Measurements from ENCODE around the gene PLK5.
"Not testable (repeated sequence)": the region's sequence is repeated elsewhere in the genome, so short reads cannot be mapped to it uniquely, and the experiment has no call there.

PLK5 gene

DNA sequence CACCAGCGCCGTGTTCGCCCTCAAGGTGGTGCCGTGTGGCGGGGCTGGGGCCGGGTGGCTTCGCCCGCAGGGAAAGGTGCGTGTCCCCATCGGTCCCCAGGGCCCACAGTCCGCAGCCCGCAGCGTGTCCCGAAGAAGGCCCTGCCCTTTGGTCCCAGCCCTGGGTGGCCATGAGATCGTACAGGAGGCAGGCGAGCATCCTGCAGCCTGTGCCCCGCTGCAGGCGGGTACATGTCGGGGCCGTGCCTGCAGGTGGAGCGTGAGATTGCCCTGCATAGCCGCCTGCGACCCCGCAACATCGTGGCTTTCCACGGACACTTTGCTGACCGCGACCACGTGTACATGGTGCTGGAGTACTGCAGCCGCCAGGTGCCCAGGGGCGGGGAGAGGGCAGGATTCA is 1.5 kb downstream of the PLK5 start:
- no peak for DNase-seq (ENCODE audit: low read depth, low spot score)

DNA sequence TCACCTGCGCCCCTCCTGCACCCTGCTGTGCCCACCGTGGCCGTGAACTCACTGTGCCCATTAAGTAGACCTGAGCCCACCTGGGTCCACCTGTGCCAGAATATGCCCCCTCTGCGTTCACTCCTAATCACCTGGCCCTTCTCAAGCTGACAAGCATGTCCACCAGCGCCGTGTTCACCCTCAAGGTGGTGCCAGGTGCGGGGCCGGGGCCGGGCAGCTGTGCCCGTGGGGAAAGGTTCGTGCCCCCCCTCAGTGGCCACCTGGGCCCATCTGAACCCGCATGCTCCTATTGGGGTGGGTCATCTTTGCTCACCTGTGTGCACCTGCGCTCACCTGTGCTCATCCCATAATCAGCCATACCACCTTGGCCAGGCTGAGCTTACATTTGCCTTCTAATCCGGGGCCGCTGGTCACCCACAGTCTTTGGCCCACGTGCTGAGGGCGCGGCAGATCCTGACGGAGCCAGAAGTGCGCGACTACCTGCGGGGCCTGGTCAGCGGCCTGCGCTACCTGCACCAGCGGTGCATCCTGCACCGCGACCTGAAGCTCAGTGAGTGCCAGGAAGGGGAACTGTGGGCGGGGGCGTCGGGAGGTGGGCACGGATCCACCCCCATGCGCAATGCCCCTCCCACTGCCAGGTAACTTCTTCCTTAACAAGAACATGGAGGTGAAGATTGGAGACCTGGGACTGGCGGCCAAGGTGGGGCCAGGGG is 2.3 kb downstream of the PLK5 start:
- no peak for DNase-seq (ENCODE audit: low read depth, low spot score)

GRCh38 chr19:1526979-1527649 is 3.2 kb downstream of the PLK5 start:
- DNase-seq (ENCODE audit: low read depth, low spot score): no peak

DNA sequence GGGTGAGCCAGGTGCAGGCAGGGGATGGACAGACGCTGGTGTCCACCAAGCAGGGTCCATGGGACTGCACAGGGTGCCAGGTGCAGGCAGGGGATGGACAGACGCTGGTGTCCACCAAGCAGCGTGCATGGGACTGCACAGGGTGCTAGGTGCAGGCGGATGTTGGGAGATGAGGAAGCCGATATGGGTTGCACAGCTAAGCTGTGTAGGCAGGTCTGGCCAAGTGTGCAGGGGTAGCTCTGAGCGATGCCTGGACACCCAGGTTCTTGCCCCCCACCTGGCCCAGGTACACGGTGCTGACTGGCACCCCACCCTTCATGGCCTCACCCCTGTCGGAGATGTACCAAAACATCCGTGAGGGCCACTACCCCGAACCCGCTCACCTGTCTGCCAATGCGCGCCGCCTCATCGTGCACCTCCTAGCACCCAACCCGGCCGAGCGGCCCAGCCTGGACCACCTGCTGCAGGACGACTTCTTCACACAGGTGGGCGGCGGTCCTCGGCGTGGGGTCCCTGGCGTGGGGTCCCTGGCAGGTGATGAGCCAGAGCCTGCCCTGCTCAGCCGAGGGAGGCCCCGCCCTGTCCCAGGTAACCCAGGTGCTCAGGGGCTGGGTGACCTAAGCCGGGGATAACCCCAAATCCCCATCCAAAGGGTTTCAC is 3.9 kb downstream of the PLK5 start:
- no peak for DNase-seq (ENCODE audit: low read depth, low spot score)

DNA sequence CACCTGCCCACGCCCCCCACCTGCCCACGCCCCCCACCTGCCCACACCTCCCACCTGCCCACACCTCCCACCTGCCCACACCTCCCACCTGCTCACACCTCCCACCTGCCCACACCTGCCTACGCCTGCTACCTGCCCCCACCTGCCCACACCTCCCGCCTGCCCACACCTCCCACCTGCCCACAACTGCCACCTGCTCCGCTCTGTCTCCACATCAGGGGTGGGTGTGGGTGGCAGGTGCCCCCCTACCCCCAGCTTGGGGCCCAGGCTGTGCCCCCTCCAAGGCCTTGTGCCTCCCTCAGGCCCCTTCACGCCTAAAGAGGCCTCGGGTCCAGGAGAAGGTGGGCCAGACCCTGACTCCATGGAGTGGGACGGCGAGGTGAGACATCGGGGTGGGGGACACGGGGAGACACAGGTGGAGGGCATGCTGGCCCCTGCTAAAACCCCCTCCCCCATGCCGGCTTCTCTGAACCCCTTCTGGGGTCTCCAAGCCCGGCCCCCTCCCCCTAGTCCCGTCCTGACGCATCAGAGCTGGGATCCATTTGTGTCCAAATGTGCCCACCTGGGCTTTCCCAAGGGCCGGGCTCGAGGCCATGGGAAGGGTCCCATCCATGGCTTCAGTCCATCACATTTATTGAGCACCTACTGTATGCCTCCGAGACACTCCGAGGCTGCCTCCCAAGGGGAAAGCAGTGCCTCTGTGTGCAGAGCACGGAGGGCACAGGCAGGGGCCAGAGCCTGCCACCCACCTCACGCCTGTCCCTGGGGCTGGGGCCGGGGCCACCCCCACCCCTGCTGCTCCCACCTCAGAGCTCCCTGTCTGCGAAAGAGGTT is 4.9 kb downstream of the PLK5 start:
- no peak for DNase-seq (ENCODE audit: low read depth, low spot score)

DNA sequence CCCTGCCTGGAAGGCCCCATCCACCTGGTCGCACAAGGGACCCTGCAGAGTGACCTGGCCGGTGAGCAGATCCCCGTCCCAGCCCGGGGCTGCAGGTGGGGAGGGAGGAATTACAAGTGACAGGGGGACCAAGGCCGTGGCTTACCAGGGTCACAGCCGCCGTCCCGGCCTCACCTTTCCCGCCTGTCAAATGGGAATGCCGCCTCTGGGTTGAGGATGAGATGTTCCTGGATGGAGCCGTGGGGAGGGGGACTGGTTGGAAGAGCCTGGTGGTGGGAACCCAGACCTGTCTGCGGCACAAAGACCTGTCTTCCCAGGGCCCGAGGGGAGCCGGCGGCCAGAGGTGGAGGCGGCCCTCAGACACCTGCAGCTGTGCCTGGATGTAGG is 5.5 kb downstream of the PLK5 start:
- no peak for DNase-seq (ENCODE audit: low read depth, low spot score)

- not testable (repeated sequence) for DNase-seq (ENCODE audit: low read depth, low spot score)
Observed at GRCh38 chr19:1530856-1531255, 7.0 kb downstream of the PLK5 start.

GRCh38 chr19:1531587-1531986 is 7.7 kb downstream of the PLK5 start:
- no peak for DNase-seq (ENCODE audit: low read depth, low spot score)

- no peak for DNase-seq (ENCODE audit: low read depth, low spot score)
Observed at GRCh38 chr19:1532003-1532402, 8.1 kb downstream of the PLK5 start.

- no peak for DNase-seq (ENCODE audit: low read depth, low spot score)
Observed at GRCh38 chr19:1533510-1534150, 9.8 kb downstream of the PLK5 start.

- no peak for DNase-seq (ENCODE audit: low read depth, low spot score)
Observed at GRCh38 chr19:1534972-1535371, 11.1 kb downstream of the PLK5 start.

DNA sequence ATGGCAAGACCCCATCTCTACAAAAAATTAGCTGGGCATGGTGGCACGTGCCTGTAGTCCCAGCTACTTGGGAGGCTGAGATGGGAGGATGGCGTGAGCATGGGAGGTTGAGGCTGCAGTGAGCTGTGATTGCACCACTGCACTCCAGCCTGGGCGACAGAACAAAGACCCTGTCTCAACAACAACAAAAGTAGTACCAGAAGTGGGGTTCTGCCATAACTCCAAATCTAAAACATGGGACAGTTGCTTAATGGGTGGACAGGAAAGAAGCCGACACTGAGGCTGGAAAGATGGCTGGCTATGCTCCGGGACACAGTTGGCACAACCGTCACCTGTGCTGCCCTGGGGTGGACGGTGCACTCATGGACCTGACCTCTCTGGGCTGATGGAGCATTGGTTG is 11.8 kb downstream of the PLK5 start:
- DNase-seq (ENCODE audit: low read depth, low spot score): not testable (repeated sequence)

DNA sequence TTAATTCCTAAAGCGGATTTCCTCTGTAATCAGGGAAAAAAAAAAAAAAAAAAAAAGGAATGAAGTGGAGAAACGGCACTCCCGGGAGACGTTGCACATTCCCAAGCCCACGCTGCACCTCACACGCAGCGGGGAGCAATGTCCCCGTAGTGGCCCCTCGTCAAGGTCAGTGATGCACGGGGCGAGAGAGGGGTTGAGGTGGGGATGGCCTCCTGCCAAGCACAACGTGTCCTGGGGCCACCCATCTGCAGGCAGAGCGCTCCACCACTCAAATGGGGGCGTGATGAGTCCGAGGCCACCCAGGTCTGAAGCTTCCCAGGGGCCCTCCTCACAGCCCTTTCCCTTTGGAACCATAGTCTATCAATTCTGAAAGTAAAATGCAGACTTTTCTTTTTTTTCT is 15.1 kb downstream of the PLK5 start:
- DNase-seq (ENCODE audit: low read depth, low spot score): no peak

- DNase-seq (ENCODE audit: low read depth, low spot score): not testable (repeated sequence)
Observed at GRCh38 chr19:1539749-1540148, 15.9 kb downstream of the PLK5 start.

GRCh38 chr19:1540365-1540925 is 16.6 kb downstream of the PLK5 start:
- DNase-seq (ENCODE audit: low read depth, low spot score): no peak

GRCh38 chr19:1549332-1549945 is 25.6 kb downstream of the PLK5 start:
- DNase-seq (ENCODE audit: low read depth, low spot score): no peak

DNA sequence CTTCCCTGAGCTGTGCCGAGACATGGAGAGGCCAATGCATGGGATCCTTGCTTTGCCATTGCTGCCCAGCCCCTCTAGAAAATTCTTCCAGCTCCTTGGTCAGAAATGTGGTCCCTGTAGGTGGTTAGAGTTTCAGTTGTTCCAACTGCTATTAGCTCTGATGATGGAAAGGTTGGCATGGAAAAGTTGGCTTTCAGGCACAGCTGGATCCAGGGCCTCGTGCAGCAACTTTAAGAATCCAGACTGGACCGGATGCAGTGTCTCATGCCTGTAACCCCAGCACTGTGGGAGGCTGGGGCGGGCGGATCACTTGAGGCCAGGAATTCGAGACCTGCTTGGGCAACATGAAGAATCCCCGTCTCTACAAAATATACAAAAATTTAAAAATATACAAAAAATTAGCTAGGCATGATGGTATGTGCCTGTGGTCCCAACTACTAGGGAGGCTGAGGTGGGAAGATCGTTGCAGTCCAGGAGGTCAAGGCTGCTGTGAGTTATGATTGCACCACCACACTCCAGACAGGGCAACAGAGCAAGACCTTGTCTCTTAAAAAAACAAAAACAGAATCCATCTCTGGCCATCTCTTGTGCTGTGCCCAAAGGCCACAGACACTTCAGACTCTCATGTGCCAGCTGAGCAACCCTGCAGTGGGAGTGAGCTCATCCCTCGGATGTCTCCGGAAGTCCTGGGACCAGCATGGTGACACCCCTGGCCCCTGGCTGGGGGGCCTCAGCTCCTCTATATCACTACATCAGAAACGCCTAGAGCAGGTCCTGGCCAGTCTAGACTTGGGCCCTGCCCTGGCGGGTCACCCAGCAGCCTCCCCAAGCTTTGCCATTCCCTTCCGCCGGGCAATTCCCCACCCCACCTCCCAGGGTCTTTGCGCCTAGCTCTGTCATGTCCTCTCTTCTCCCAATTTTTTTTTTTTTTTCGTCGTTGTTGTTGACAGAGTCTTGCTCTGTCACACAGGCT is 27.5 kb downstream of the PLK5 start:
- no peak for DNase-seq (ENCODE audit: low read depth, low spot score)

DNA sequence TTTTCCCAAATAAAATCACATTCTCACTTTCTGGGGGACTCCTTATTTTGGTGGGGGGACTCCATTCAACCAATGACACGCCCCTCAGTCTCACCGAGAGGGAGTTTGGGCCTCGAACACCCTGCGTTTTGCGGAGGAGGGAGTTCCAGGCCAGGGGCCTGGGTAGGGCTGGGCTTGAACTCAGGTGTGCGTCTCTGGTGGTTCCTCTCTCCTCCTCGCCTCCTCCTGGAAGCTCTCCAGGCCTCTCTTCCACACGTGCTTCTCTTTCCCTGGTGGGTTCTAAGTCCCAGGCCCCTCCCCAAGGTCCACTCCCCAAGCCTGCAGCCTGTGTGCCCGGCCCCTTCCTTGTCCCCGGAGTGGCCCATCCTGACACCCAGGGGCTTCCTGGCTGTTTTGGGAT is 29.5 kb downstream of the PLK5 start:
- DNase-seq (ENCODE audit: low read depth, low spot score): no peak

DNA sequence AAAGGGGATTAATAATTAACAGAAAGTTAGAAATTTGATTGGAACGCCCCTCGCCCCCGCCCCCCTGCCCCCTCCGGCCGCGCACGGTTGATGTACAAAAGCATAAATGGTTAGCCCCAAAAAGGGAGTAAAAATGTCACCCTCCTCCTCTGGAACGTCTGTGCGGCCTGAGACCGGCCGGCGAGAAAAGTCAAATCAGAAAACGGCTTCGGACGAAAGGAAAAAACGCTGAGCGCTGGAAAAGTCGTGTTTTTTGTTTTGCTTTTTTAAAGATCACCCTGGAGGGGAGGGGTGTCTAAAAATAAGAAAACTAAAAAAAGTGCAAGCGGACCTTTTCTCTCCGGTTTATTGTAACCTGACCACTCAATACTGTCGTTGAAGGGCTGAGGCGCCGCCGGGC is 31.1 kb downstream of the PLK5 start:
- no peak for DNase-seq (ENCODE audit: low read depth, low spot score)
